GM18499 (cell line): Measurements from ENCODE around the gene MAN1B1.
"Not testable (repeated sequence)": the region's sequence is repeated elsewhere in the genome, so short reads cannot be mapped to it uniquely, and the experiment has no call there.

ENCODE experiments used
- ATAC-seq: cut with Tn5 transposase; IDR thresholded peaks from one replicate; pipeline ENCODE4 v1.9.1; 2021; ENCODE audit warnings: moderate number of reproducible peaks; ENCODE audit not compliant: insufficient read depth, unreplicated experiment

MAN1B1 gene

DNA sequence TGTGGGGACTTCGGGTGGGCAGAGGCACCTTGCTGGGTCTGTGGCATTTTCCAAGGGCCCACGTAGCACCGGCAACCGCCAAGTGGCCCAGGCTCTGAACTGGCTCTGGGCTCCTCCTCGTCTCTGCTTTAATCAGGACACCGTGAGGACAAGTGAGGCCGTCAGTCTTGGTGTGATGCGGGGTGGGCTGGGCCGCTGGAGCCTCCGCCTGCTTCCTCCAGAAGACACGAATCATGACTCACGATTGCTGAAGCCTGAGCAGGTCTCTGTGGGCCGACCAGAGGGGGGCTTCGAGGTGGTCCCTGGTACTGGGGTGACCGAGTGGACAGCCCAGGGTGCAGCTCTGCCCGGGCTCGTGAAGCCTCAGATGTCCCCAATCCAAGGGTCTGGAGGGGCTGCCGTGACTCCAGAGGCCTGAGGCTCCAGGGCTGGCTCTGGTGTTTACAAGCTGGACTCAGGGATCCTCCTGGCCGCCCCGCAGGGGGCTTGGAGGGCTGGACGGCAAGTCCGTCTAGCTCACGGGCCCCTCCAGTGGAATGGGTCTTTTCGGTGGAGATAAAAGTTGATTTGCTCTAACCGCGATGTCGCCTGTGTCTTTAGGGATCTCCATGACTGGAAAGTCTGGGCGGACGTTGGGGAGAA is 21.9 kb downstream of the MAN1B1 start:
- no peak for ATAC-seq

- no peak for ATAC-seq
Measured at GRCh38 chr9:137109250-137110146, 22.7 kb downstream of the MAN1B1 start.

DNA sequence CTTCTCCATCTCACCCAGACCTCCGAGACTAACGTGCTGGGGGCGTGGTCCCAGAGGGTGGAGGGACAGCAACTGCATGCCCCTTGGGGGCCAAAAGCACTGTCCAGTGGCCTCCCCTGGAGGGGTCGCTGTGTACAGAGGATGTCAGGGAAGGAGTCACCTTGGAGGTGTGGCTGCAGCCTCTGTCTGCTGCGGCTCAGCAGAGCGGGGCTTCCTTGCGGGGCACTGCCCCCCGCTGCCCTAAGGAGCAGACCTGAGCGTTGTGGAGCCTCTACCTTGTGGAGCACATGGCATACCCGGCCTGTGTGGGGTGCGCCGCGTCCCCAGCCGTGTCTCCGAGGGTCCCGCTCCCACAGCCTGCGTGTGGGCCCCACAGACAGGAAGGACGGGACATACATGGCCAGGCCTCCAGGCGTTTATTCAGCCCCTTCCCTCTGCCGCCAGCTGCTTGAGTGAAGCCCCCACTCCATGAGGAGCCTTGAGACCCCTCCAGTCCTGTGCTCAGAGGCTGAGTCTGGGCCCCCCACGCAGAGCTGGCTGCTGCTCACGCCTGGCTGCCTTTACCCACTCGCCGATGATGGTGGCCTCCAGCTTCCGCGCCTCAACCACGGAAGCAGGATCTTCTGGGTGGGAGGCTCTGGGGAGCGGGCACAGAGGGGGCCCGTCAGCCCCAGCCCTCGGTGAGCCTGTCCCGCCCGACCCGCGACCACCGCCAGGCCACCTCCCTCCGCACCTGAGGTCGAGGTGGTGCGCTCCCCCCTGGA is 23.5 kb downstream of the MAN1B1 start:
- no peak for ATAC-seq

DNA sequence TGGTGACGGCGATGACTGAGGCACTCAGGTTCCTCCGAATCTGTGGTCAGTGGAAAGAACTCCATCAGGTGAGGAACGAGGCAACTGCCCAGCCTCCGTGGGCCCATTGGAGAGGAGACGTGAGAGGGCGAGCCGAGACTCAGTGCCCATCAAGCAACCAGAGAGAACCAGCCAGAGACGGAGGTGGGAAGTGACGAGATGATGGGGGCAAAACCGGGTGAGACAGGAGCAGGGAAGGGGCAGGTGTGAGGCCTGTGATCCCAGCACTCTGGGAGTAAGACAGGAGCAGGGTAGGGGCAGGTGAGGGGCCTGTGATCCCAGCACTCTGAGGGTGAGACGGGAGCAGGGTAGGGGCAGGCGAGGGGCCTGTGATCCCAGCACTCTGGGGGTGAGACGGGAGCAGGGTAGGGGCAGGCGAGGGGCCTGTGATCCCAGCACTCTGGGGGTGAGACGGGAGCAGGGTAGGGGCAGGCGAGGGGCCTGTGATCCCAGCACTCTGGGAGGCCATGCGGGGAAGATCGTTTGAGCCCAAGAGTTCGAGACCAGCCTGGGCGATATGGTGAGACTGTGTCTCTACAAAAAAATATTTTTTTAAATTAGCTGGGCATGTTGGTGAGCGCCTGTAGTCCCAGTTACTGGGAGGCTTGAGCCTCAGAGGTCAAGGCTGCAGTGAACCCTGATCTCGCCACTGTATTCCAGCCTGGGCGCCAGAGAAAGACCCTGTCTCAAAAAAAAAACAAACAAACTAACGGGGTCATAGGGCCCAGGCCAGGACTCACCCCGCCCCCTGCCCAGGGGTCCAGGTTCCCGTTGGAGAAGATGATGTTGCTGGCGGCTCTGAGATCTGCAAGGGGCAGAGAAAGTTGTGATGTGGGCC is 24.4 kb downstream of the MAN1B1 start:
- no peak for ATAC-seq

DNA sequence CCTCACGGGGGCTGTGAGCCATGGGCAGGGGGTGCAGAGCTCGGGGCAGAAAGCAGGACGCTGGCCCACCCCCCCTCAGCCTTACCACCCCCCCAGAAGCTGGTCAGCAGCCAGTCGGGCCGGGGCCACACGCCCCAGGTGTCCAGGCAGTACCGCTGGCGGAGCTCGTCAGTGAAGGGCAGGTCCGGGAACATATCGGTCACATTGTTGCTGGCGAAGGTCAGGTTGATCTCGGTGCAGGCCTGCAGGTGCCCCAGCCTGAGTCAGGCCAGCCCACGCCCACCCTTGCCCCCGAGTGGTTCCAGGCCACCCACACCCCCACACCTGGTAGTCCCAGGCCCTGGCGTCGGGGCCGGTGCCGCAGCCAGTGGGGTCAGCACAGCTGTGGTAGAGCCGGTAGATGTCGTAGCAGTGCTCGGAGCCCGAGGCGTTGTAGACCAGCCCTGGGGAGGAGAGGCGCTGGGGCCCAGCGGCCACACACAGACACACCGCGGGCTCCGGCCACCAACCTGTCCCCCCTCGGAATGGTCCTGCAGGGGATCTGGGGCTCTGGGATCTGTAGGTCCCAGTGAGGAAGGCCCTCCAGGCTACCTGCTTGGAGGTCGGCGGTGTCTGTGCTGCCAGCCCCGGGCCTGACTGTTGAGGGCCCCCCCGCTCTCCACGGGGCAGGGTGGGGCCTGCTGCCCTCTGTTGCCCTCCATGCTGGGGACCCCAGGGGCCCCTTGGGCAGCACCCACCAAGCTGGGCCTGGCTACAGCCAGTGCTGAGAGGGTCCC is 25.2 kb downstream of the MAN1B1 start:
- no peak for ATAC-seq

DNA sequence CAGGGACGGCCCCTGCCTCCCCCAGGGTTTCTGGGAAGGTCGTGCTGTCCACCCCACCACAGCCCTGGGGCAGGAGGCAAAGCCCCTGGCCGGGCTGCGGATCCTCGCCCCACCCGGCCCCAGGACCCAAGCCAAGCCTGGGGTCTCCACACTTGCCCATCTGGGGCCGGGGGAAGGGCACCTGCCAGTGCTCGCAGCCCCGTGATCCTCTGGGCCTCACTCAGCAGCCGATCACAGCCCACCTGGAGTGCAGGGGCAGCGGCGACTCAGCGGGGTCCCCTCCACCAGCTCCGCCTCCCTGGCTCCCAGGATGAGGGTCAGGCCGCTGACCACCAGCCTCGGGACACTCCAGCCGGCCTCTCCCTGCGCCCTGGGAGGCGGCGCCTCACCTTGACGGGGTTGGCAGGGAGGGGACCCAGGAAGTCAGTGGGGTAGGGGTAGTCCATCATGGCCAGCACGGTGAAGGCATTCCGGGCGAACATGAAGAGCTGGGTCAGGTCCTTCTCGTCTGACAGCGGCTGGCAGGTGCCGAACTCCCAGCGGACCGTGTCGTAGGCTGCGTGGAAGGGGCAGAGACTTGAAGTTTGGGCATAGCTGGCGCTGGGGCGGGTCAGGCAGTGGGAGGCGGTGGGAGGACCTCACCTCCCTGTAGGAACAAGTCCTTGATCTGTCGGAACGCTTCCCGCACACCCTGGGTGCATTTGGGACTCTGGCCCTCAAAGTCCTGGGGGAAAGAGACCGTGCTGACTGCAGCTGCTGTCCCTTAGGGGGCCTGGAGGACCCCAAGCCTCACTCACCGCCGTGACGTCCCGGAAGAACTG is 26.0 kb downstream of the MAN1B1 start:
- ATAC-seq, result no peak

DNA sequence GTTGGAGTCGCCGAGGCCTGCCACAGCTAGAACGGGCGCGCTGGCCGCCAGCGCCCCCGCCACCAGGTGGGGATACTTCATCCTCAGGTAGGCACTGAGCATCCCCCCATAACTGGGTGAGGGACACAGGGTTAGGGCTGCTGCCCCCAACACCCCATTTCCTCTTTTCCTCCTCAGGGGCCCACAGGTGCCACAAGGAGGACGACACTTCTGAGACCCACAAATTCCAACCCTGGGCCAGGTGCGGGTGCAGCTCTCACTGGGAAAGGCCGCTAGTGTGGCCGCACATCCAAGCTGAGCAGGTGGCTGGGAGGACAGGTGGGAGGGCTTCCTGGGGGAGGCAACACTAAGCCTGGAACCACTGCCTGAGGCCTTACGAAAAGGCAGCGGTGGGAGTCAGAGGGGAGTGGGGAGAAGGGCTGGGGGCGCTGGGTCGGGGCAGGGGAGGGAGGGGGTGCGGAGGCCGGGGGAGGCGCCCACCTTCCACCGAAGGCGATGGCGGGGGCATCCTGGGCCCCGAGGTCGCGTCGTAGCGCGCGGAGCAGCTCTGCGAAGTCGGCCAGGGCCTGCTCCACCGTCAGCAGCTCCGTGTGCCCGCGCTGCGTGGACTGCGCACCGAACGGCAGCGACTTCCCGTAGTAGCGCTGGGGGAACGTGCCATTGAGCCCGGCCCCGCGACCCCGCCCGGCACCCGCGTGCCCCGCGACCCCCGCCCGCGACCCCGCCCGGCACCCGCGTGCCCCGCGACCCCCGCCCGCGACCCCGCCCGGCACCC is 26.8 kb downstream of the MAN1B1 start:
- no peak for ATAC-seq

DNA sequence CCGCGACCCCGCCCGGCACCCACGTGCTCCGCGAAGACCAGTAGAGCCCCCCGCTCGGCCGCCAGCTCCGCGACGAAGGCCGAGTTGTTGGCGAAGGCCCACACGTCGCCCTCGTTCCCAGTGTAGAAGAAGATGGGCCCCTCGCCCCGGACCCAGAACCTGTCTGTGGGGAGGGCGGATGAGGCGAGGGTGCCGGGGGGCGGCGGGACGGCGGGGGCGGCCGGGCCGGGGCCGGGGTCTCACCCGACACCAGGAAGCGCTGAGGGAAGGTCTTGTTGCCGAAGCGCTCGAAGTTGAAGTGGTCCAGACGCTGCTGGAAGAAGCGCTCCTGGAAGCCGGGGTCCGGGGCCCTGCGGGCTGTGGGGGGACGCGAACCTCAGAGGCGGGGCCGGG is 27.4 kb downstream of the MAN1B1 start:
- no peak for ATAC-seq

DNA sequence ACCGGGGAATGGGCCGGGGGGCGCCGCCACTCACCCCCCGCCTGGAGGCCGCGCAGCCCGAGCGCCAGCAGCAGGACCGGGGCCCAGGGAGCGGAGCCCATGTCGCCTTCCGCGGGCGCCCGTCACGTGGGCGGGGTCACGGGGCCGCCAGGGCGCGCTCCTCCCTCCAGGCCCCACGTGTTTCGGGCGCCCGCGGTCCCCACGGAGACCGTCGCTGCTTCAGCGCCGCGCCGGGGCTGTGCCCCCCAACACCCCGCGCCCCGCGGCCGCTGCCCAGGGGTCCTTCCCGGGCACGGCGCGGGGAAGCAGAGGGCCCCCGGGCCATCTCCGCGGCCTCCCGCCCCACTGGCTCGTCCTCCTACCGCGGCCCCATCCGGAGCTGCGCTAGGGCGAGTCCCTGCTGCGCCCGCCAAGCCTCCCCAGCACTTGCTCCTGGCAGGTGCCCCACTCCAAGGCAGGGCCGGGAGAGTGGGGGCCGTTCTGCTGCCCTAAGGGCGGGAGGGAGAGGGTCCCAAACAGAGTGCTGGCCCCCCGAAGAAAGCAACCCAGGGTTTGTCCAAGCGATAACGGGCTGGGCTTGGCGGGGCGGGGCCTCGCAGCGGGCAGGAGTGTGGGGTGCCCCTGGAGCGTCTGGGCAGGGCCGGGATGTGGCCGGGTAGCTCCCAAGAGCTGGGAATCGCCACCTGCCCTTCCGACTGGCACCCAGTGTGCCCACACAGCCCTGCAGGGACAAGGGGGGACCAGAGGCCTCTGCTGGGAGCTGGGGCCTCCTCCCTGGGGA is 28.0 kb downstream of the MAN1B1 start, which contains the start of gene DPP7:
DPP7 (minus strand) TSS at position 121 of the 781 bp plus-strand sequence; CDS start at position 101, 20 bp downstream.
- ATAC-seq, result no peak

- ATAC-seq, result no peak
Measured at GRCh38 chr9:137115394-137116026, 28.7 kb downstream of the MAN1B1 start.

GRCh38 chr9:137116027-137116507 is 29.3 kb downstream of the MAN1B1 start:
- ATAC-seq, result no peak

DNA sequence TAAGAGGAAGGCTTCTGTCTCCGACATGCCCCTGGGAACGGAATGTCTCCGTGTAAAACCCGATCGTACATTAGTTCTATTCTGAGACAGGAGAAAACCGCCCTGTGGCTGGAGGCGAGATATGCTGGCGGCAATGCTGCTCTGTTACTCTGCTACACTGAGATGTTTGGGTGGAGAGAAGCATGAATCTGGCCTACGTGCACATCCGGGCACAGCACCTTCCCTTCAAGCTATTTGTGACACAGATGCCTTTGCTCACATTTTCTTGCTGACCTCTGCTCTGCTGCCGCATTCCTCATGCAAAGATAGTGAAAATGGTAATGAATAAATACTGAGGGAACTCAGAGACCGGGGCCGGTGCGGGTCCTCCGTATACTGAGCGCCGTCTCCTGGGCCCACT is 29.9 kb downstream of the MAN1B1 start:
- no peak for ATAC-seq

DNA sequence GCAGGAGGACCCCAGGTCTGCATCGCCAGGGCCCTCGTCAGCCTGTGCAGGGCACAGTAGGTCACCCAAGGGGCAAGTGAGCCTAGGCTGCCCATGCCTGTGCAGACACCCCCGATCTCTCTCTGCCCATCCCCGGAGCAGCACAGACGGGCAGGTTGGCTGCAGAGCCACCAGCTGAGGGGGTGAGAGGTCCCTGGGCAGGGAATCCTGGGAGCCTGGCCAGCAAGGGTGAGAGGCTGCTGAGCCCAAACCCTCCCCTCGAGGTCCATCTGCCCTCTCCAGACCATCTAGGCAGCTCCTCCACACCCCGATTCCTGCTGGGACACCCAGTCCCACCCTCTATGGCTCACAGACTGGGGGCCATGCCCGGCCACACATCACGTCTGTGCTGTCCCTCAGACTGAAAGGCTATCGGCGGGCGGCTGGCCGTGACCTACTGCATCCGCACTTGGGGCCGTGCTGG is 30.5 kb downstream of the MAN1B1 start:
- no peak for ATAC-seq

- ATAC-seq, result not testable (repeated sequence)
Measured at GRCh38 chr9:137118092-137118603, 31.4 kb downstream of the MAN1B1 start.

GRCh38 chr9:137121927-137122795 is 35.4 kb downstream of the MAN1B1 start:
- not testable (repeated sequence) for ATAC-seq
